Esophagus mucosa (tissue), 1 donor: ENCODE results near the gene PPM1H. TPM values are rescaled to one million over a fixed set of nuclear protein-coding genes. Genes with fewer than 3 reads are reported as not detected.

Source experiments
- ATAC-seq: fragments of 200-7000 bp; cut with Tn5 transposase; one replicate; pipeline ENCODE4 v1.9.1; 2020
- total RNA-seq: library from RNA; stranded (reverse); gene quantifications from one replicate; pipeline ENCODE4 v1.2.4, GENCODE V29; 2023
- donor health status: DM: yes; HTN: yes; CAD: no.

Gene PPM1H
- total RNA-seq, 1 donor from 2014 or later, result 0.56 TPM

- ATAC-seq, result no peak
Observed at GRCh38 chr12:62709311-62709710, 225.6 kb downstream of the PPM1H start.

GRCh38 chr12:62707939-62708338, 227.0 kb downstream of the PPM1H start:
- ATAC-seq, result no peak

GRCh38 chr12:62705846-62706245, 229.1 kb downstream of the PPM1H start:
- ATAC-seq, result no peak

- ATAC-seq, result no peak
Observed at GRCh38 chr12:62703011-62703380, 232.0 kb downstream of the PPM1H start.

DNA sequence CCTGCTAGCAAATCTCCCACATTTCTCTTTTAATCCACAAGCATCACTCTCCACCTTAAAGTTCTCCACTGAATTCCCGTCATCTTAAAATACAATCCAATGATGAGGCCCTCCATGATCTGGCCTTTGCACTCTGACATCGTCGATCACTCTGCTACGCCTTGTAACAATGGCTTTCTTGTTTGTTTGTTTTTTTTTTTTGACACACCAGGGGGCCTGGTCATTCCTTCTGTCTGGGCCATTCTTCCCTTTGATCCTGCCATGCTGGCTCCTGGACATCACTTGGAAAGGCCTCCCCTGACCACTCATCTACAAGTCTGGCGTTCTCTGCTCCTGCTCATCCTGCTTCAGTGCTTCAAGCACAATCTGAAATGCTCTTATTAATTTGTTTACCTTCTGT, 233.5 kb downstream of the PPM1H start:
- ATAC-seq, result no peak

GRCh38 chr12:62700091-62700880, 234.7 kb downstream of the PPM1H start:
- no peak for ATAC-seq

DNA sequence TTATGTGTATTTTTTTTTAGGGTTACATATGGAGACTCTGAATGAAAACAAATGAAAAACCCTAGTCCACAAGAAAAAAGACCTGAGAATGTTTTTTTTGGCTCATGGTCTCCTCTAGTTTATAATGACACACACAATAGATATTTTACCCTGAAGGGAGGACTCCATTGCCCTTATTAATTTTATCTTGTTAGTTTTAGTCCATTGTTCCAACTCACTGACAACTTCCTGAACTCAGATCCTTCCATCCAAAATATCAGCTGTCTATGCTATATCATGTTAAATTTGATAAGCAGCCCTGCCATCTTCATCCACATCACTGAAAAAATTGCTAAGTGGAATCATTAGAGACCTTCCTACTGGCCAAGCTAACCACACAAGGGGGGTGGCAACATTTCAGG, 236.2 kb downstream of the PPM1H start:
- no peak for ATAC-seq

DNA sequence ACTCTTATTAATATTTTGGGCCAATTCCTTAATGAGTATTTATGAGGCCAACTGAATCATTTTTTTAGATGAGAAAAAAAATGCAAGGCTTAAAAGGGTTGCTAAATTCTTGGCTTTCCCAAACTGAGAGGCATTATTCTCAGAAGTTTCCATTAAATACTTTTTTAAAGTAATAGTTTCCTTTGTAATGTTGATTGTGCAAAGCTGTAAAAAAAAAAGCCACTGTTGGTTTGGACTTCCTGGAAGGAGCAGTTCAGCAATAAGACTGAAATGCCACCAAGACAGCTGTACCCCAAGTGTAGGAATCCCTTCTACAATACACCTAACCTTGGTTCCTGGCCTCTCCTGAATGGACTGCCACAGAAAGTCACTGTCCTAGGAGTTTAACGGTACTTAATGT, 237.1 kb downstream of the PPM1H start:
- ATAC-seq, result no peak

DNA sequence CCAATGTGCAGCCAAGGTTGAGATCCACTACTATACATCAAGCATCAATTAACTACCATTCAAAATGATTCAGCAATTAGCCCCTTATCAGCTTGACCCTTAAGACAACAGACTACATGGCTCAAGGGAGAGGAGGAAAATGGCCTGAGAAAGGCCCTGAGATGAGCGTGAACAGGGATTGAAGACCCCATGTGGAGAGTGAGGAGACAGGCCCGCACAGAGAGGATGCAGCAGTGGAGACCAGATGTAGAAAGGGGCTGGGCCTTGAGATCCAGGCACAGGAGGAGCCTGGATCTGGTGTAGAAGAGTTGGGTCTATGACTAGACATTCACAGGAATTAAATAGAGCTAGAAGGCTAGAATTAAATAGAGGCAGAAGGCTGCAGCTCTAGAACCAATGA, 239.3 kb downstream of the PPM1H start:
- ATAC-seq, result no peak

DNA sequence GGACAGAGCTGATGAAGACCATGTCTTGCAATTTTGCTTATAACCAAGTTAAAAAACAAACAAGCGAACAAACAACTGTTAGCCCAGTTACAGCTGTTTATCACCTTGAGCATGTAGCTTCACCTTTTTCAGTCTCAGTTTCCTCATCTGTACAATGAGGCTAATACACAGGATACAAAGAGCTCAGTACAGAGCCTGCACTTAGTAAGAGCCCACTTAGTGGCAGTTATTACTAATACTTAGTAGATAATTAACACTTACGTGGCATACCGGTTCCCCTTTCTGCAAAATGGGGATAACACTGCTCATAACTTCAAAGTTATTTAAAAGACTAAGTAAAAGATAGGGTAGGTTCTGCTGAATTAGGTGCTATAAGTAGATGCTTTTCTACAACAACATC, 240.3 kb downstream of the PPM1H start:
- no peak for ATAC-seq

DNA sequence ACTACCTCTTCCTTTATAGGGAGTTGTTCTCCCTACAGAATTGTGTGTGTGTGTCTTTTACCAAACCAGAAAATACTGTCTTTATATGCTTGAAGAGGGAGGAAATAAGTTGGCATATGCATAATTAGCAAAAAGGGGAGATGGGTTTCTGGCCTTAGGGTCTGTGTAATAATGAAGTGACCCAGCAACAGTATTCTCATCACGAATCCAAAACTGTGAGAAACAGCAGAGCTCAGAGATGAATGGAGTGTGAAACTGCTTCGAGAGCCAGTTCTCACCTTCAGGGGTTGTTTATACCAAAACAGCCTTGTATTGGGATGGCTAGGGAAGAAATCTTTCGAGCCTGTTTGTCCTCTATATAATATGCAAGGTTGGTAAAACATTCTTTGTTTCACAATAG, 240.8 kb downstream of the PPM1H start:
- ATAC-seq, result no peak

- no peak for ATAC-seq
Observed at GRCh38 chr12:62693376-62694050, 241.4 kb downstream of the PPM1H start.

DNA sequence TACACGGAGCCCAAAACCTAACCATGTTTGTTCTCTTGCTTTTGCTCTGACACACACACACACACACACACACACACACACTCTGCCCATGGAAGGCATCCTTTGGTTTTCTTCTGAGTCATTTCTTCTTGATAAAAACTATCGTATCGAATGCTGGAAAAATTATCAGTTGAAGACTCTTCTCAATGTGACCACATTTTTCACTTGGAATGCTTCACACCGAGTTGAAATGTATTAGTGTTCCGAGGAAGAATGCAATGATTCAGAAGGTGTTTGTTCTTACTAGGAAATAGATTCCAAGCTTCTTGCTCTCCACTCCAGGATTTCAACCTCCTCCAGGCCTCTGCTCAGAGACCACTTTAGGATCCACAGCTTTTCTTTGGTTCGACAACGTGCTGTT, 242.1 kb downstream of the PPM1H start:
- no peak for ATAC-seq

GRCh38 chr12:62691309-62691708, 243.6 kb downstream of the PPM1H start:
- ATAC-seq, result no peak

DNA sequence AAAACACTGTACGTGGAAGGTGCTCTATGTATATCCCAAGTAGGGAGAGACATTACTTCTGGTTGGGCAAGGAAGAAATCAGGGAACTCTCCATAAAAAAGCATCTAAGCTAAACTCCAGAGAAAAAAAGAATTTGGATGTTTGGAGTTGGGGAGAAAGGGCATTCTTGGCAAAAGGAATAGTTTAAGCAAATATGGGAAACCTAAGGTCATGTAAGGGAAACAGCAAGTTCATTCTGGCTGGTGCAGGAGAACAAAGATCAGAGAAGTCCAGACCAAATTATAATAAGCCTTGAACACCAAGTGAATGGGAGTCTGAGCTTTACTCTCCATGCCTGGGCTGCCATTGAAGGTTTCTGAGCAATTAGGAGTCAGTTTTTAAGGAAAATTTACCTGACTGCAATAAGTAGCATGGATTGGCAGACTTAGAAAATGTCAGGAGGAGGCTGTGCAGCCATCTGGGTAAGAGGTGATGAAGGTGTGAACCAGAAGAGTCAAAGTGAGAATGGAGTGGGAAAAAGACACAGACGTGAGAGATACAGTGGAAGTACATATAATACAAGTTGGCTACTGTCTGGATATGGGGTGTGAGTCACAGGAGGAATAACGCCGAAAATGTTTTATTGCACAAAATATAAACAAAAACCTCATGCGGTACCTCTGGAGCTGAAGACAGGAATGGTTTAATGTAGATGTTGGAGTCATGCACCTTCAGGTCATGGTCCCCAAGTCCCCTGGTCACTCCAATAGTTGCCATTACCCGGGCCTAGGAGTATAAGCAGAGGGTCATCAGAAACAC, 245.7 kb downstream of the PPM1H start:
- no peak for ATAC-seq

- no peak for ATAC-seq
Observed at GRCh38 chr12:62686938-62687337, 248.0 kb downstream of the PPM1H start.

- no peak for ATAC-seq
Observed at GRCh38 chr12:62684570-62685295, 250.2 kb downstream of the PPM1H start.

DNA sequence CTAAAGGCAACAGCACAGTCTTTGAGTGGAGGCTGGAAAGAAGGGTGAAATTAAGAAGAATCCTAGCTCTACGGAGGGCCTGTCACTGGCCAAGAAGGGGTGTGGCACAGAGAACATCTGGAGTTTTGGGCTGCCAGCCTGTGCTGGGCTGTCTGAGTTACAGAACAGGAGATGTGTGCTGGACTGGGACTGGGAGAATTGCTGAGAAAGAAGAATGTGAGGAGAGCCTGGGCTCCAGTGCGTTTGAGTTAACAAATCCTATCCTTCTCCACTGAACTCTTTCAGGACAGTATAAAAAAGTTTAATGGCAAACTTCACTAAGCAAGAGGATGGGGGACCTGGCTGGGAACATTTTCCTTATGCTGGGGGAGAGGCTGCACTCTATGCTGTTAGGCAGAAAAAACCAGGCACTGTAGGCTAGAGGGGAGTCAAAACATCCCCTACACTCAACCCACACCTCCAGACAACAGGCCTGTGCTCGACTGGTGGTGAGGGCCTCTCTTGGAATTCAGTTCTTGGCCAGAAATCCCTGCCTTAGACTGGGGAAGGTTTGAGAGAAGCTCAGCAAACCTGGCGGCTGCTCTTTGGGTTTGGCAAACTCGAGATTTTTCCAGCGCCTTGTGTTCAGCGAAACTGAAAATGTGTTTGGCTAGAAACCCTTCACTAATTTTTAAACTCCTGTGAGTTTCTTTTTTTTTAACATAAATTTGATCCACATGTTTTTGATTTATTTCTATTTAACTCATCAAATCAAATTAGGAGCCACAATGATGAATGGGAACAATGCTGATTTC, 251.0 kb downstream of the PPM1H start:
- ATAC-seq, result no peak

DNA sequence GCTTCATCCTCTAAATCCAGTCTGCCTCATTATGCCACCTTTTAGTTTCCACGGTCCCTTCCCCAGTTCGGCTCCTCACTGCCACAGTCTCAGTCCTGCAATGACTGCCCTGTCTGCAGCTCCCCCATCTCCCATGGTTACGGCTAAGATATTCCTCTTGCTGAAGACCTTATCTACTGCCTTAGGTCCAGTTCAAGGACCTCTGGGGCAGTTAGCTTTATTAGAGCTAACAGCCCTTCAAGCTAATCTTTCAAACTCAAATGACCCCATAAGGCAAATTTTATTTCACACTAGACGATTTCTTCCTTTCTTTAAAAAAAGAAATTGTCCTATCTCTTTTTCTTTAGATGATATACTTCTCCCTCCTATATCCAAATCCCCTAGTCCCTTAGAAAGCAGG, 253.6 kb downstream of the PPM1H start:
- no peak for ATAC-seq

GRCh38 chr12:62679608-62680007, 255.3 kb downstream of the PPM1H start:
- ATAC-seq, result no peak

DNA sequence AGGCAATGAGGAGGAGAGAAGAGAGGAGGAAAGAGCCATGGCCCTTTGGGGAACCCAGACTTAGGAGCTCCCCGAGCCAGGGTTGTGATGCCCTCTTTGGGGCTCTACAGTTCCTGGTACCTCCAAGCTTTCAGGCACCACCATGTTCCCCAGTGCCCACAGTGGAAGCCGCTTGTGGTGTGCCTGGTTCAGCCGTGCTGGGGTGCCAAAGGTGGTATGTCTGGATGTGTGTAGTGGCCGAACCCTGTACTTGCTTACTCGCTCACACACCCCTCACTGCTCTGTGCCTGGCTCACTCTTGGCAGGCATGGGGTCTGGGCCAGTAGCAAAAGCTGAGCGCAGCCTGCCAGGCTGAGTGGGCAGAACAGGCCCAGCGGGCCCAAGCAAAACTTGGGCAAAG, 257.6 kb downstream of the PPM1H start:
- no peak for ATAC-seq
